ENCODE data around the gene AKIRIN2. TPM values are rescaled to one million over a fixed set of nuclear protein-coding genes. Genes with fewer than 3 reads are reported as not detected.

The AKIRIN2 gene
- total and polyA plus RNA-seq, 9 donors = 24.3 to 53.6 (median 43.3) TPM

GRCh38 chr6:87669051-87669450, 33.0 kb downstream of the AKIRIN2 start:
- intact Hi-C loops (cut with DNase I) = no loop called here
- H3K9me3 ChIP-seq = no peaks in the 10 kb centered on the region
- H3K36me3 ChIP-seq = no peaks in the 10 kb centered on the region
- H3K27me3 ChIP-seq = no peaks in the 10 kb centered on the region
- WGBS, 3 donors = 66 to 70% (median 67%) methylated on average over 3 of the region's 3 CpGs
- no peak for DNase-seq
- TF ChIP-seq EP300 (IDR thresholded peaks at IDR 0.05) = no peak
- no peak for TF ChIP-seq POLR2A (IDR thresholded peaks at IDR 0.05)
- TF ChIP-seq, protein P1, sequence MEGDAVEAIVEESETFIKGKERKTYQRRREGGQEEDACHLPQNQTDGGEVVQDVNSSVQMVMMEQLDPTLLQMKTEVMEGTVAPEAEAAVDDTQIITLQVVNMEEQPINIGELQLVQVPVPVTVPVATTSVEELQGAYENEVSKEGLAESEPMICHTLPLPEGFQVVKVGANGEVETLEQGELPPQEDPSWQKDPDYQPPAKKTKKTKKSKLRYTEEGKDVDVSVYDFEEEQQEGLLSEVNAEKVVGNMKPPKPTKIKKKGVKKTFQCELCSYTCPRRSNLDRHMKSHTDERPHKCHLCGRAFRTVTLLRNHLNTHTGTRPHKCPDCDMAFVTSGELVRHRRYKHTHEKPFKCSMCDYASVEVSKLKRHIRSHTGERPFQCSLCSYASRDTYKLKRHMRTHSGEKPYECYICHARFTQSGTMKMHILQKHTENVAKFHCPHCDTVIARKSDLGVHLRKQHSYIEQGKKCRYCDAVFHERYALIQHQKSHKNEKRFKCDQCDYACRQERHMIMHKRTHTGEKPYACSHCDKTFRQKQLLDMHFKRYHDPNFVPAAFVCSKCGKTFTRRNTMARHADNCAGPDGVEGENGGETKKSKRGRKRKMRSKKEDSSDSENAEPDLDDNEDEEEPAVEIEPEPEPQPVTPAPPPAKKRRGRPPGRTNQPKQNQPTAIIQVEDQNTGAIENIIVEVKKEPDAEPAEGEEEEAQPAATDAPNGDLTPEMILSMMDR (IDR thresholded peaks at IDR 0.05) = no peak
- no peak overlapping the region for H3K27ac ChIP-seq
- H3K4me1 ChIP-seq (ENCODE audit: insufficient read depth) = no peaks in the 10 kb centered on the region
- H3K4me3 ChIP-seq = no peak overlapping the region

DNA sequence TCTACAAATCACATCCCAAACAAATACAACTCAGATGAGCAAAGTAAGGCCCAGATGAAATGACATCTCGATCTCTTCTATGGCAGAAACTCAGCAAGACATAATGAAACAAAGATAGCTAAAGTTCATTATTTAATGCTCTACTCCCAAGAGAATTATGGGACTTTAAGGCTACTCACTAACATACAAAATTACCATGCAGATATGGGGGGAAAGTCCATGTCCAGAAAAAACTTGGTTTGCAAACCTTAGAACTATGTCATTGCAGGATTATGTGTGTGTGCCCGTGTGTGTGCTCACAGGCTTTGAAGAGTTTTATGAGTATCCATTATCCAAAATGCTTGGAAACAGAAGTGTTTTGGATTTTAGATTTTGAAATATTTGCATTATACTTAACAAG, 34.0 kb downstream of the AKIRIN2 start:
- 90 to 98% (median 91%) methylated on average over 2 of the region's 2 CpGs for WGBS, 3 donors
- no peak for DNase-seq
- no peaks in the 10 kb centered on the region for H3K36me3 ChIP-seq
- H3K4me3 ChIP-seq = no peak overlapping the region
- H3K9me3 ChIP-seq = no peaks in the 10 kb centered on the region
- TF ChIP-seq, protein P1 (IDR thresholded peaks at IDR 0.05) = no peak
- TF ChIP-seq POLR2A (IDR thresholded peaks at IDR 0.05) (no peak), EP300 (IDR thresholded peaks at IDR 0.05) (no peak)
- H3K27ac ChIP-seq = no peak overlapping the region
- intact Hi-C loops (cut with DNase I) = no loop called here
- H3K4me1 ChIP-seq (ENCODE audit: insufficient read depth) = no peaks in the 10 kb centered on the region
- no peaks in the 10 kb centered on the region for H3K27me3 ChIP-seq

GRCh38 chr6:87667032-87667431, 35.0 kb downstream of the AKIRIN2 start:
- H3K4me1 ChIP-seq (ENCODE audit: insufficient read depth) = no peaks in the 10 kb centered on the region
- no peak for DNase-seq
- H3K27me3 ChIP-seq = no peaks in the 10 kb centered on the region
- TF ChIP-seq POLR2A (IDR thresholded peaks at IDR 0.05) (no peak), EP300 (IDR thresholded peaks at IDR 0.05) (no peak)
- TF ChIP-seq, protein P1 (IDR thresholded peaks at IDR 0.05) = no peak
- intact Hi-C loops (cut with DNase I) = no loop called here
- no peak overlapping the region for H3K27ac ChIP-seq
- H3K4me3 ChIP-seq = no peak overlapping the region
- no peaks in the 10 kb centered on the region for H3K9me3 ChIP-seq
- H3K36me3 ChIP-seq = no peaks in the 10 kb centered on the region

- H3K36me3 ChIP-seq = no peaks in the 10 kb centered on the region
- TF ChIP-seq EP300 (IDR thresholded peaks at IDR 0.05) (no peak), POLR2A (IDR thresholded peaks at IDR 0.05) (no peak)
- TF ChIP-seq, protein P1 (IDR thresholded peaks at IDR 0.05) = no peak
- H3K27me3 ChIP-seq = no peaks in the 10 kb centered on the region
- H3K9me3 ChIP-seq = no peaks in the 10 kb centered on the region
- intact Hi-C loops (cut with DNase I) = no loop called here
- no peak overlapping the region for H3K4me3 ChIP-seq
- no peaks in the 10 kb centered on the region for H3K4me1 ChIP-seq (ENCODE audit: insufficient read depth)
- H3K27ac ChIP-seq = no peak overlapping the region
- DNase-seq = no peak
These were observed 37.0 kb downstream of the AKIRIN2 start for GRCh38 chr6:87664921-87665485.
